IPS DF 19.7 (cell line): ENCODE data around the gene CDH22.

ENCODE experiments used
- DNase-seq: peaks from one replicate; pipeline ENCODE4 v3.0.0-alpha.2; 2013; ENCODE audit warnings: low read depth, low spot score

The CDH22 gene

GRCh38 chr20:46145713-46146112, 162.6 kb downstream of the CDH22 start:
- no peak for DNase-seq

GRCh38 chr20:46144432-46145025, 163.8 kb downstream of the CDH22 start:
- no peak for DNase-seq

GRCh38 chr20:46142124-46142523, 166.2 kb downstream of the CDH22 start:
- no peak for DNase-seq

GRCh38 chr20:46139908-46140482, 168.3 kb downstream of the CDH22 start:
- no peak for DNase-seq

DNA sequence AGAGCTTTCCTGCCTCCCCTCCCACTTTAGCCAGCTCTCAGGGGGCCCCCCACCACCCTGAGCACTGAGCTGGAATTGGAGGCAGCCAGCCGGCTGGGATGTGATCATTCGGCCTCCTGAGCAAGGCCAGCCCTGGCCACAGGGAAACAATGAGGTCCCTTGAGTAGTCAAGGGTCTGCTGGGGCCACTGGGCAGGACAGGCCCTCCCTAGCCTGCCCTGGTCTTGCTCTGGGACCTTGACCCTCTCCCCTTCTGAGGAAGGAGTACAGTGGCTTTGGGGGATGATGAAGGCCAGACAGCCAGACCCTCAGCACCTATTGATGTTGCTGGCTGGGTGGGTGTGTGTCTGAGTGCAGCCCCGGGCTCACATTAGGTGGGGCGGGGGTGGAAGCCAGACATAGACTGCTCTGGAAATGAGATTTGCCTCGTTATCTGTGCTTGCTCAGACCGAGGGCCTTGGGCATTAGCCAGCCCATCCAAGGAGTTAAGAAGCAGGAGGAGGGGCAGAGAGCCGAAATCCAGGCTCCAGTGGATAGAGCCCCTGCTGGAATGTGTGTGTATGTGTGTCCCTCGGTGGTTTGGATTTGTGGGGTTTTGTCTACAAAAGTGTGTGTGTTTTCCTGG, 168.9 kb downstream of the CDH22 start:
- DNase-seq: no peak

DNA sequence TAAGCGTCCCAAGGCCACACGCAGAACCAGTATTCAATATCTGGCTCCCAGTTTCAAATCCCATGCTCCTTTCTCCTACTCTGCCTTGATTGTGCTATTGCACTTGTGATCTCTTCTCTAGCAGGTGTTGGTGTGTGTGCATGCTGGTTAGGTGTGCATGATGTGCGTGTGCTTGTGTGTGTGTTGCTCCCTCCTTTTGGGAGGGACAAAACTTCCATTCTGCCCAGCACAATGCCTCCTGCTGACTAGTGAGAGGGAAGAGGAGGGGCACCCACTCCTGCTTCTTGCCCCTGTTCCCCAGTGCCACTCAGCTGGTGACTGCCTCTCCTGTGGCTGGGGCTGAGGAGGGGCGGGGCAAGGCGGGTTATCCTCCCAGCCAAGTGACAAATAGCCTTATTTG, 170.5 kb downstream of the CDH22 start:
- DNase-seq: no peak

DNA sequence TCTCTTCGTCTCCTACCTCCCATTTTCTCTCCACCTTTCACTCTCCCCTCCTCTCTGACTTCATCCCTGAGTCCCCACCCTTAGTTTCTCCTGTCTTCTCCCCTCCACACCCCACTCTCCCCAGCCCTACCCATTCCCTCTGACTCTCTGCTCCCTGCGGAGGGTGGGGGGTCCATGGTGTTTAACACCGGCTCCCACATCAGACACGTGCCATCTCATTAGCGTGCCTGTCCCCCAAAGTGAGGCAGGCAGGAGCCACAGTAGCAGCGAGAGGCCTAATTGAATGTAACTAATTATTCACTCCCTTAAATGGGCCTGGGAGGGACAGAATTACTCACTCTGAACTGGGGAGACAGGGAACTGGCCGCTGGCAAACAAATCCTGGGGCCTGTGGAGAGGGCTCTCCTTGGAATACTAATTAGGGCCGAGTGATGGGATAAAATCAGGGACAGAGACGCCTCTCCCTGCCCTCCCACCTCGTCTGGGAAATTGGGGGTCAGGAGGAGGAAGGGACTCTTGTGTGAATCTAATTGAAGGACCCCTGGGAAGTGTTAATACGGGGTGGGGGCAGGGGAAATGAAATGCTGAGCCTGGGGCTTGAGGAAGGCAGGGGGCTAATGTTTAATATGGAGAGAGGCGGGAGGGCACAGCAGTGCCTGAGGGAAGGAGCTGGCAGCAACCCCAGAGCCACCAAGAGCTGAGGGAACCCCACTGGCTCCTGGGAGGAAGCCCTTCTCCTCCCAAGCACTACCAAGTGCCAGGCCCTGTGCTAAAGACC, 172.3 kb downstream of the CDH22 start:
- no peak for DNase-seq

DNA sequence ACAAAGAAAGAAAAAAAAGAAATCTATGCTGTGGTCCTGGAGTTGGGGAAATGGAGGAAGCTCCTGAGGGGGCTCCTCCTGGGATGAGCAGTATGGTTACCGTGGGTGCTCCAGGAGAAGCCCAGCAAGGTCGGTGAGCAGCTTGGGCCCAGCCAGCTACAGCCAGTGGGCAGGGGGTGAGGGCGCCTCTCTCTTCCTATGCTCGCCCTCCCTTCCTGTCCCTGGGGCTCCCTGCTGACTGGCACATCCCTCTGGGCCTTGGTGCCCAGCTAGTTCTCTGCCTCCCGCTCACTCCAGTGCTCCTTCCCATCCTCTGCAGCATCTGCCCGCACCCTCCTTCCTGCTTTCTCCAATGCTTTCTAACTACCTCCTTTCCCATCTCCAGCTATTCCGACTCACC, 173.6 kb downstream of the CDH22 start:
- DNase-seq: no peak

- no peak for DNase-seq
Observed at GRCh38 chr20:46133886-46134654, 174.2 kb downstream of the CDH22 start.

DNA sequence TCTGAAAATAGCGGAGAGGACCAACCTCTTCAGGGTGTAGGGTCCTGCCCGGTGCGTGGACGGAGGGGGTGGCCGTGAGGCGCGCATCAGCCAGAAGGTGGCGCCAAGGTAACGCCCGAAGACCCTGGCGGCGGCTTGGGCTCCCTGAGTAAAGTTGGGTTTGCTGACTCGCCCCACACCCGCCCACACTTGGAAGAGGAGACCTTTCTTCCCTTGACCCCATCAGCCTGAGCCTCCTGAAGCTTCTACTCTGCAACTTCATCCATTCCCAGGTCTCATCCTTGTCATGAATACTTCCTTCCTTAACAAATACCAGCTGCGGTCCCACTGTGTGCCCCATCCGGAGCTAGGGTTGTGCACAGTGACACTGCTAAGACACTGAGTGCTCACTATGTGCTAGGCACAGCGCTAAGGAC, 175.6 kb downstream of the CDH22 start:
- no peak for DNase-seq

DNA sequence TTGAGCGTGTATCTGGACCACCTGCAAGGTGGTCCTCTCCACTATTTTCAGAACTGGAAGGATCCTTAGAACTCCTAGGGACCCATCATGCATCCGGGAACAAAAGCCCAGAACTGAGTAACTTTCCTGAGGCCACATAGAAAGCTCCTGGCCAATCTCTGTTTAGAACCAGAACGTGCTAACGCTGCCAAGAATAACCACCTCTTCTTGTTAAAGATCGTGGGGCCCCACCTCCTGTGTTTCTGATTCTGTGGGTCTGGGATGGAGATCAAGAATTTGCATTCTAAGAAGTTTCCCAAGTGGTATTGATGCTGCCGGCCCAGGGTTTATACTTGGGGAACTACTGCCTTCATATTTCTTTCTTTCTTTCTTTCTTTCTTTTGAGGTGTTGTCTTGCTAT, 176.9 kb downstream of the CDH22 start:
- no peak for DNase-seq

GRCh38 chr20:46130534-46130933, 177.8 kb downstream of the CDH22 start:
- DNase-seq: no peak

- DNase-seq: no peak
Observed at GRCh38 chr20:46129955-46130481, 178.3 kb downstream of the CDH22 start.

GRCh38 chr20:46128310-46129151, 179.8 kb downstream of the CDH22 start:
- DNase-seq: no peak

DNA sequence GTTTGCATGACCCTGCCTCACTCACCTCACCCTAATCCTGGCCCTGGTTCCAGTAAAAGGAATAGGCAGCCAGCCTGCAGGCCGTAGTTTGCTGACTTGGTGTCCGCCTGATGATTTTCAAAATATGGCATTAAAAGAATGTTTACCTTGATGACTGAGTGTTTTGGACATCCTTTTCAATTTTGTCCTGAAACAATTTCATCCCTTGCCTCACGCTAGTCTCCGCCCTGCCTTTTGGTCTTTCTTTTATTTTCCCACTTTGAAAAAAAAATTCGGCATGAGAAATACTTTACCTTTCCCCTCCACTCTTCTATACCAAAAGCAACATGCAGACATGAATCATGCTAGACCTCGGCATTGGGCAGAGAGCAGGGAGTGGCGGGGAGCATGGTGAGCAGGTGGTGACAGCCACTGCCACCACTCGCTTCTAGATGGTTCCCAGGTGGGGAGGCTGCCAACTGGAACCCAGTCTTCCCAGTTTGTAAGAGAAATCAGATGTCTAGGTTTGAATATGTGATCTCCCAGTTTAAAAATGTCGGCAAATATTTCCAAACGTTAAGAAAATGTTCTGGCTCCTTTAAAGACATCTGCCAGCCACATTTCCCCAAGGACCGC, 180.8 kb downstream of the CDH22 start:
- DNase-seq: no peak

GRCh38 chr20:46126440-46127056, 181.8 kb downstream of the CDH22 start:
- DNase-seq: no peak
